Mesodermal cell (in vitro differentiated cells): Measurements from ENCODE around the gene PRR12.
A peak's percentile ranks its signal among the peaks of the same experiment; 100 is the strongest.

Experiments
- H3K27ac ChIP-seq: 2 replicates; pipeline ENCODE4 v1.7.0; 2013; ENCODE audit warnings: mild to moderate bottlenecking, low read depth, low read length, moderate library complexity; ENCODE audit not compliant: severe bottlenecking
- H3K36me3 ChIP-seq: 2 replicates; pipeline ENCODE4 v1.7.1; 2013; ENCODE audit warnings: mild to moderate bottlenecking, low read length, moderate library complexity; ENCODE audit not compliant: control insufficient read depth, insufficient read depth
- H3K4me1 ChIP-seq: one replicate; pipeline ENCODE4 v1.7.1; 2013; ENCODE audit warnings: mild to moderate bottlenecking, low read length; ENCODE audit not compliant: insufficient read depth, control insufficient read depth, poor library complexity, severe bottlenecking
- H3K4me3 ChIP-seq: 2 replicates; pipeline ENCODE4 v1.7.0; 2013; ENCODE audit warnings: low read length, control low read depth, mild to moderate bottlenecking; ENCODE audit not compliant: insufficient read depth, poor library complexity, severe bottlenecking; ENCODE audit errors: extremely low read depth
- H3K9me3 ChIP-seq: 2 replicates; pipeline ENCODE4 v1.7.1; 2013; ENCODE audit warnings: mild to moderate bottlenecking, low read length, moderate library complexity; ENCODE audit not compliant: control insufficient read depth
- WGBS, 2 experiments: methylation state at CpG; one replicate each; pipeline ENCODE4 v1.1.5; 2013; ENCODE audit warnings: missing lambda C conversion rate in 2 of 2; ENCODE audit not compliant: insufficient coverage in 2 of 2; 5-methylcytosine and 5-hydroxymethylcytosine counted together

Gene PRR12

DNA sequence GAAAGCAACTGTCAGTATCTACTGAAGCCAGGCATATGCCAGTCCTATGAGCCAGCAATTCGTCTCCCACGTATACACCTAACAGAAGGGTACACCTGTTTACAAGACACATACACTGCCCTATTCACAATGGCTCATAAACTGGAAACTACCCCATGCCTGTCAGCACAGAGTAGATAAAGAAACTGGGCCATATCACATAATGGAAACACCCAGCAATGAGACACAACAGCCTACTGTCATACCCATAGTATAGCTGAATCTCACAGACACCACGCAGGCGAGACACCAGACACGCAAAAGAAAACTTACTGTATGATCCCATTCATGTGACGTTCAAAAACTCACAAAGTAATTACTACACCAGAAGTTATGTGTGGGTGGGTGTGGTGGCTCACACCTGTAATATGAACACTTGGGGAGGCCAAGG is 26.4 kb upstream of the PRR12 start:
- H3K9me3 ChIP-seq, result no peaks in the 10 kb centered on the region
- no peaks in the 10 kb centered on the region for H3K4me1 ChIP-seq
- no peak overlapping the region for H3K4me3 ChIP-seq
- H3K36me3 ChIP-seq, result peaks cover 39% of the 10 kb centered on the region
- no peak overlapping the region for H3K27ac ChIP-seq
- WGBS, 2 experiments, result 100% methylated on average over 2 to 5 of the region's 6 CpGs

GRCh38 chr19:49565261-49565660 is 25.7 kb upstream of the PRR12 start:
- Histone ChIP-seq H3K4me3 (no peak overlapping the region), H3K27ac (no peak overlapping the region), H3K36me3 (peaks cover 32% of the 10 kb centered on the region), H3K9me3 (no peaks in the 10 kb centered on the region), H3K4me1 (no peaks in the 10 kb centered on the region)
- WGBS, 2 experiments, result 100% methylated on average over 1 to 3 of the region's 4 CpGs

DNA sequence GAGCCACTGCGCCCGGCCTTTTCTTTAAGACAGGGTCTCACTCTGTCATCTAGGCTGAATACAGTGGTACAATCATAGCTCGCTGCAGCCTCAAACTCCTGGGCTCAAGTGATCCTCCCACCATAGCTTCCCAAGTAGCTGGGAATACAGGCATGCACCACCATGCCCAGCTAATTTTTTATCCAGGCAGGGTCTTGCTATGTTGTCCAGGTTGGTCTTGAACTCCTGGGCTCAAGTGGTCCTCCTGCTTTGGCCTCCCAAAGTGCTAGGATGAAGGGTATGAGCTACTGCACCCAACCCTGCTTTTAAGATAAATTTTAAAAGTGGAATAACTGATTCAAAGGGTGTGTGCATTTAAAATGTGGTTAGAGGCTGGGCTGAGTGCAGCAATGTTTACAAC is 24.7 kb upstream of the PRR12 start:
- Histone ChIP-seq H3K4me1 (peaks cover 3% of the 10 kb centered on the region), H3K9me3 (no peaks in the 10 kb centered on the region), H3K27ac (no peak overlapping the region), H3K4me3 (no peak overlapping the region), H3K36me3 (peaks cover 28% of the 10 kb centered on the region)
- 89 to 100% methylated on average over 3 of the region's 3 CpGs for WGBS, 2 experiments

DNA sequence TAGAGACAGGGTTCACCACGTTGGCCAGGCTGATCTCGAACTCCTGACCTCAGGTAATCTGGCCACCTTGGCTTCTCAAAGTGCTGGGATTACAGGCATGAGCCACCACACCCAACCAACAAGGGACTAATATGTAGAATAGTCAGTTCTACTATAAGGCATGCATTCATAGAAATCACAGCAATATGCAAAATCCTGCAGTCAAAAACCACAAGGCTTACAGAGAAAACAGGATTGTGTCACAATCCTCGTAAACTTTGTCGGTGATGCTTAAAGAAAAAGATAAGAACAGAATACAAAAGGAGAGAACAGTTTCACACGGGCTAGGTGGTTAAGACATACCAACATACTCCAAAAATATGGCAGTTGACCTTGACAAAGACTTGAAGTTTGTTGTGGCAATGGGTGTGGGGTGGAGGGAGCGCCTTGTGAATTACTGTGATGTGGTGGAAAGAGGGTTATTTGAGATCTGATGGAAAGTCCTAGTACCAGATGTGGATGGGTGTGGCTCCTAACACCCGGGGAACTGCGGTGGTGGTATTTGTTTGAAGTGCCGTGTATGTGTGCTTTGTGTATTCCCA is 23.0 kb upstream of the PRR12 start:
- H3K9me3 ChIP-seq, result no peaks in the 10 kb centered on the region
- H3K36me3 ChIP-seq, result peaks cover 24% of the 10 kb centered on the region
- no peak overlapping the region for H3K27ac ChIP-seq
- 93 to 100% methylated on average over 3 of the region's 9 CpGs for WGBS, 2 experiments
- peaks cover 3% of the 10 kb centered on the region for H3K4me1 ChIP-seq
- H3K4me3 ChIP-seq, result no peak overlapping the region

- WGBS, 2 experiments, result 44 to 46% methylated on average over 12 to 13 of the region's 14 CpGs
- H3K36me3 ChIP-seq, result peaks cover 23% of the 10 kb centered on the region
- no peak overlapping the region for H3K27ac ChIP-seq
- H3K9me3 ChIP-seq, result no peaks in the 10 kb centered on the region
- peaks cover 3% of the 10 kb centered on the region for H3K4me1 ChIP-seq
- no peak overlapping the region for H3K4me3 ChIP-seq
Observed at GRCh38 chr19:49570138-49570856, 20.7 kb upstream of the PRR12 start.

- H3K27ac ChIP-seq, result peak overlapping the region; percentile 23
- no peaks in the 10 kb centered on the region for H3K9me3 ChIP-seq
- peaks cover 24% of the 10 kb centered on the region for H3K36me3 ChIP-seq
- WGBS, 2 experiments, result 78 to 80% methylated on average over 7 to 11 of the region's 11 CpGs
- peaks cover 3% of the 10 kb centered on the region for H3K4me1 ChIP-seq
- no peak overlapping the region for H3K4me3 ChIP-seq
Observed at GRCh38 chr19:49570997-49571676, 19.8 kb upstream of the PRR12 start.

- no peak overlapping the region for H3K4me3 ChIP-seq
- no peaks in the 10 kb centered on the region for H3K9me3 ChIP-seq
- peaks cover 3% of the 10 kb centered on the region for H3K4me1 ChIP-seq
- no peak overlapping the region for H3K27ac ChIP-seq
- H3K36me3 ChIP-seq, result peaks cover 33% of the 10 kb centered on the region
- WGBS, 2 experiments, result 96 to 98% methylated on average over 5 to 7 of the region's 7 CpGs
Observed at GRCh38 chr19:49573009-49573408, 18.0 kb upstream of the PRR12 start.

DNA sequence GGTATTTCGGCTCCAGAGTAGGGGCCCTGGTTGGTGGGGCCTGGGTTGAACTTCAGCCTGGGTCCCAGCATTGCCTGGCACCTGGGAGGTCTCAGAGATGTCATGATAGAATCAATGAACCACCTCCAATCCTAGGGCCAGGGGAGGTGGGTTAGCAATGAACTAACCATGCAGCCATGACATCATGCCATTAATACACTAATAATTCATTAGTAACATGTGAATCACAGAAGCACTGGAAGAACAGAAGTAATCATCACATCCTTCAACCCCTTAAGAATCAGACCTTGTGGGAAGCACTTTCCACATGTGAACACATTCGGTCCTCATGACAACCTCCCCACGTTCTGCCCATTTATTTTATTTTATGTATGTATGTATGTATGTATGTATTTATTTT is 17.6 kb upstream of the PRR12 start:
- H3K9me3 ChIP-seq, result no peaks in the 10 kb centered on the region
- H3K36me3 ChIP-seq, result peaks cover 36% of the 10 kb centered on the region
- peaks cover 3% of the 10 kb centered on the region for H3K4me1 ChIP-seq
- 100% methylated on average over 1 of the region's 3 CpGs for WGBS, 2 experiments
- no peak overlapping the region for H3K4me3 ChIP-seq
- H3K27ac ChIP-seq, result no peak overlapping the region

- 100% methylated on average over 2 of the region's 2 CpGs for WGBS, 2 experiments
- H3K4me1 ChIP-seq, result peaks cover 5% of the 10 kb centered on the region
- no peak overlapping the region for H3K4me3 ChIP-seq
- H3K9me3 ChIP-seq, result no peaks in the 10 kb centered on the region
- H3K27ac ChIP-seq, result no peak overlapping the region
- H3K36me3 ChIP-seq, result peaks cover 36% of the 10 kb centered on the region
Observed at GRCh38 chr19:49574206-49574755, 16.7 kb upstream of the PRR12 start.

- H3K4me1 ChIP-seq, result peaks cover 6% of the 10 kb centered on the region
- H3K4me3 ChIP-seq, result peak overlapping the region; percentile 78
- peaks cover 33% of the 10 kb centered on the region for H3K36me3 ChIP-seq
- H3K27ac ChIP-seq, result no peak overlapping the region
- H3K9me3 ChIP-seq, result no peaks in the 10 kb centered on the region
- WGBS, 2 experiments, result 89 to 100% methylated on average over 1 to 3 of the region's 4 CpGs
Observed at GRCh38 chr19:49579193-49579592, 11.8 kb upstream of the PRR12 start.
